ENCODE data around the gene LRIT1. TPM values are rescaled to one million over a fixed set of nuclear protein-coding genes. Genes with fewer than 3 reads are reported as not detected.

The LRIT1 gene
- polyA plus RNA-seq, 2 of the 4 experiments (the other 2 are of a cell fraction): not detected

- 32% methylated on average over 8 of the region's 11 CpGs for WGBS (ENCODE audit: missing lambda C conversion rate)
- H3K4me3 ChIP-seq: no peak overlapping the region
- no peak for ATAC-seq
- ChIA-PET CTCF (interaction anchor here (1.2 to 2.0 kb wide), 4 partner anchors 12 to 66 kb away, joined by 3 to 5 read pairs (median 3); no protein-coding TSS in a partner anchor), POLR2A (no interaction called here)
- DNase-seq (ENCODE audit: low read depth in 1 of 2, low spot score in 1 of 2): no peak
- no peak for FAIRE-seq
- TF ChIP-seq EHMT2 (IDR thresholded peaks at IDR 0.05; ENCODE audit: low read depth) (no peak), NR3C1 (IDR thresholded peaks at IDR 0.05) (no peak), FOSB (CRISPR knock-in tag; IDR thresholded peaks at IDR 0.05) (no peak), TFCP2L1 (CRISPR knock-in tag; IDR thresholded peaks at IDR 0.05) (no peak), ESRRA (IDR thresholded peaks at IDR 0.05; ENCODE audit: borderline replicate concordance, low read length) (no peak), NFE2L2 (conservative IDR thresholded peaks at IDR 0.05; ENCODE audit: low read length) (no peak), ZSCAN20 (CRISPR knock-in tag; IDR thresholded peaks at IDR 0.05) (no peak), HEYL (CRISPR knock-in tag; IDR thresholded peaks at IDR 0.05) (no peak), RFX5 (IDR thresholded peaks at IDR 0.05) (no peak), TP53 (CRISPR knock-in tag; IDR thresholded peaks at IDR 0.05) (no peak), CBX2 (IDR thresholded peaks at IDR 0.05; ENCODE audit: borderline replicate concordance, low read depth) (no peak)
- TF ChIP-seq, protein P1, sequence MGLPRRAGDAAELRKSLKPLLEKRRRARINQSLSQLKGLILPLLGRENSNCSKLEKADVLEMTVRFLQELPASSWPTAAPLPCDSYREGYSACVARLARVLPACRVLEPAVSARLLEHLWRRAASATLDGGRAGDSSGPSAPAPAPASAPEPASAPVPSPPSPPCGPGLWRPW (IDR thresholded peaks at IDR 0.05): no peak
- no peaks in the 10 kb centered on the region for H3K9me3 ChIP-seq
- no peak overlapping the region for H3K4me2 ChIP-seq
- no peak overlapping the region for H3K27ac ChIP-seq
- no peaks in the 10 kb centered on the region for H3K4me1 ChIP-seq
Observed at GRCh38 chr10:84213076-84213475, 28.3 kb downstream of the LRIT1 start.

- no peaks in the 10 kb centered on the region for H3K4me1 ChIP-seq
- no peak overlapping the region for H3K27ac ChIP-seq
- DNase-seq (ENCODE audit: low read depth in 1 of 2, low spot score in 1 of 2) (no peak), FAIRE-seq (no peak), ATAC-seq (no peak)
- WGBS (ENCODE audit: missing lambda C conversion rate): 7% methylated on average over 3 of the region's 5 CpGs
- POLR2A ChIA-PET: no interaction called here
- H3K4me3 ChIP-seq: no peak overlapping the region
- no peak for TF ChIP-seq E2F6 (IDR thresholded peaks at IDR 0.05; ENCODE audit: borderline replicate concordance, low read depth)
- TF ChIP-seq, protein P2, sequence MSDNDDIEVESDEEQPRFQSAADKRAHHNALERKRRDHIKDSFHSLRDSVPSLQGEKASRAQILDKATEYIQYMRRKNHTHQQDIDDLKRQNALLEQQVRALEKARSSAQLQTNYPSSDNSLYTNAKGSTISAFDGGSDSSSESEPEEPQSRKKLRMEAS (IDR thresholded peaks at IDR 0.05): no peak
- TF ChIP-seq RFX5 (IDR thresholded peaks at IDR 0.05): no peak
- no peak for TF ChIP-seq BHLHE40 (IDR thresholded peaks at IDR 0.05; ENCODE audit: low read depth, low read length)
- no peak for TF ChIP-seq HOXA7 (CRISPR knock-in tag; IDR thresholded peaks at IDR 0.05)
- no peak for TF ChIP-seq JUN (IDR thresholded peaks at IDR 0.05)
- TF ChIP-seq MYC (IDR thresholded peaks at IDR 0.05; ENCODE audit: borderline replicate concordance, low read length): no peak
- no peak for TF ChIP-seq ZSCAN20 (CRISPR knock-in tag; IDR thresholded peaks at IDR 0.05)
- no peak for TF ChIP-seq CEBPB (IDR thresholded peaks at IDR 0.05)
- no peak for TF ChIP-seq EP300 (IDR thresholded peaks at IDR 0.05)
- TF ChIP-seq CBX2 (IDR thresholded peaks at IDR 0.05; ENCODE audit: borderline replicate concordance, low read depth): no peak
- TF ChIP-seq, protein P3, sequence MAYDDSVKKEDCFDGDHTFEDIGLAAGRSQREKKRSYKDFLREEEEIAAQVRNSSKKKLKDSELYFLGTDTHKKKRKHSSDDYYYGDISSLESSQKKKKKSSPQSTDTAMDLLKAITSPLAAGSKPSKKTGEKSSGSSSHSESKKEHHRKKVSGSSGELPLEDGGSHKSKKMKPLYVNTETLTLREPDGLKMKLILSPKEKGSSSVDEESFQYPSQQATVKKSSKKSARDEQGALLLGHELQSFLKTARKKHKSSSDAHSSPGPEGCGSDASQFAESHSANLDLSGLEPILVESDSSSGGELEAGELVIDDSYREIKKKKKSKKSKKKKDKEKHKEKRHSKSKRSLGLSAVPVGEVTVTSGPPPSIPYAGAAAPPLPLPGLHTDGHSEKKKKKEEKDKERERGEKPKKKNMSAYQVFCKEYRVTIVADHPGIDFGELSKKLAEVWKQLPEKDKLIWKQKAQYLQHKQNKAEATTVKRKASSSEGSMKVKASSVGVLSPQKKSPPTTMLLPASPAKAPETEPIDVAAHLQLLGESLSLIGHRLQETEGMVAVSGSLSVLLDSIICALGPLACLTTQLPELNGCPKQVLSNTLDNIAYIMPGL (CRISPR knock-in tag; IDR thresholded peaks at IDR 0.05; ENCODE audit: borderline replicate concordance): no peak
- no peak for TF ChIP-seq HOXB13 (CRISPR knock-in tag; IDR thresholded peaks at IDR 0.05; ENCODE audit: low read depth)
- TF ChIP-seq FOSB (CRISPR knock-in tag; IDR thresholded peaks at IDR 0.05): no peak
- no peak for TF ChIP-seq HDAC2 (IDR thresholded peaks at IDR 0.05)
- no peak for TF ChIP-seq KDM1A (IDR thresholded peaks at IDR 0.05; ENCODE audit: low read depth)
- TF ChIP-seq ATOH8 (CRISPR knock-in tag; IDR thresholded peaks at IDR 0.05; ENCODE audit: low read depth): no peak
- TF ChIP-seq ZC3H11A (IDR thresholded peaks at IDR 0.05): no peak
- TF ChIP-seq, protein P4, sequence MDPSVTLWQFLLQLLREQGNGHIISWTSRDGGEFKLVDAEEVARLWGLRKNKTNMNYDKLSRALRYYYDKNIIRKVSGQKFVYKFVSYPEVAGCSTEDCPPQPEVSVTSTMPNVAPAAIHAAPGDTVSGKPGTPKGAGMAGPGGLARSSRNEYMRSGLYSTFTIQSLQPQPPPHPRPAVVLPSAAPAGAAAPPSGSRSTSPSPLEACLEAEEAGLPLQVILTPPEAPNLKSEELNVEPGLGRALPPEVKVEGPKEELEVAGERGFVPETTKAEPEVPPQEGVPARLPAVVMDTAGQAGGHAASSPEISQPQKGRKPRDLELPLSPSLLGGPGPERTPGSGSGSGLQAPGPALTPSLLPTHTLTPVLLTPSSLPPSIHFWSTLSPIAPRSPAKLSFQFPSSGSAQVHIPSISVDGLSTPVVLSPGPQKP (IDR thresholded peaks at IDR 0.05; ENCODE audit: low read depth, low read length): no peak
- H3K4me2 ChIP-seq: no peak overlapping the region
- H3K9me3 ChIP-seq: no peaks in the 10 kb centered on the region
- CTCF ChIA-PET: interaction anchor here (1.2 to 2.0 kb wide), 3 partner anchors 11 to 64 kb away, joined by 3 to 5 read pairs (median 3); no protein-coding TSS in a partner anchor
Observed at GRCh38 chr10:84212014-84212413, 29.3 kb downstream of the LRIT1 start.

Data from A549 (cell line).